Uterus (tissue), 4 donors: ENCODE results near the gene USP25. TPM values are rescaled to one million over a fixed set of nuclear protein-coding genes. Genes with fewer than 3 reads are reported as not detected.

Experiments
- DNase-seq, 2 donors: peaks; one replicate each; pipeline ENCODE4 v3.0.0-alpha.2; 2019 to 2020
- H3K27ac ChIP-seq, 2 donors: fragments of 200-600 bp; sonication (generic); 1 replicate in 1 of 2; 2 replicates in 1 of 2; pipeline ENCODE4 v1.5.1; 2016 to 2018
- H3K27me3 ChIP-seq, 2 donors: fragments of 200-600 bp; sonication (generic); one replicate each; pipeline ENCODE4 v1.5.1; 2018 to 2019; ENCODE audit warnings: control low read depth in 1 of 2
- H3K36me3 ChIP-seq, 2 donors: fragments of 200-600 bp; sonication (generic); one replicate each; pipeline ENCODE4 v1.5.1; 2019; ENCODE audit warnings: control low read depth in 1 of 2
- H3K4me1 ChIP-seq, 2 donors: fragments of 200-600 bp; sonication (generic); one replicate each; pipeline ENCODE4 v1.5.1; 2018 to 2019; ENCODE audit warnings: control low read depth in 1 of 2
- H3K4me3 ChIP-seq, 2 donors: fragments of 200-600 bp; sonication (generic); 1 replicate in 1 of 2; 2 replicates in 1 of 2; pipeline ENCODE4 v1.5.1; 2018 to 2019; ENCODE audit warnings: mild to moderate bottlenecking in 1 of 2
- H3K9me3 ChIP-seq, 2 donors: fragments of 200-600 bp; sonication (generic); one replicate each; pipeline ENCODE4 v1.5.1; 2019; ENCODE audit warnings: control low read depth in 1 of 2
- POLR2A ChIP-seq, 2 donors: fragments of 450-650 bp; IDR thresholded peaks; one replicate each; pipeline ENCODE4 v1.6.1; 2016; ENCODE audit warnings: antibody characterized with exemption in 2 of 2, mild to moderate bottlenecking in 1 of 2, moderate library complexity in 1 of 2
- intact Hi-C: fragments of 100-400 bp; cut with DNase I; formaldehyde crosslinking; loops from one replicate; pipeline ENCODE4 v1.15.1; 2023; ENCODE audit warnings: low total_unique reads
- total RNA-seq, 4 donors: library from RNA; depleted of rRNA in 3 of 4; stranded (reverse); fragments of >200 nt in 3 of 4; gene quantifications; one replicate each; pipeline versions ENCODE4 v1.1.0 to v1.2.4, GENCODE V29; 2014 to 2023
- TF ChIP-seq, protein P1 (sequence below), 4 experiments: fragments of 200-600 bp in 2 of 4; fragments of 450-650 bp in 2 of 4; sonication (generic) in 2 of 4; IDR thresholded peaks; one replicate each; pipeline ENCODE4 v1.5.1; 2016 to 2019; ENCODE audit warnings: antibody characterized with exemption in 4 of 4, mild to moderate bottlenecking in 2 of 4, moderate library complexity in 1 of 4
- donor health status: DM: yes; HTN: yes; CAD: no.

The USP25 gene
- total RNA-seq, 4 donors from 2014 or later = 34.6 to 97.5 (median 63.5) TPM

DNA sequence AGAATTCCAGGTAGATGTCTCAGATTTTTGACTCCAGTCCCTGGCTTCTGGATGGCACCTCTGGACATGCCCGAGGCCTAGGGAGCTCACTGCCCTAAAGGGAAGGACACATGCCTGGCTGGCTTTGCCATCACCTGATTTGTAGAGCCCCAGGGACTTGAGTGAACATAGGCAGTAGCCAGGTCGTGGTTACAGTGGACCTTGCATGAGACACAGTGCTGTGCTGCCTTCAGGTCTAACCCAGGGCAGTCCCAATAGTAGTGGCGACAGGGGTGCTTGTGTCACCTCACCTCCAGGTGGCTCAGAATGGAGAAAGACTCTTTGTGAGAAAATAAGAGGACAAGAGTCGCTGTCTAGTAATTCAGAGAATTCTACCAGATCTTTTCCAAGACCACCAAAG lies 166.7 kb downstream of the USP25 start:
- Histone ChIP-seq H3K27ac (no peak overlapping the region), H3K9me3 (peaks cover 0 to 6% of the 10 kb centered on the region in 2 donors), H3K27me3 (no peaks in the 10 kb centered on the region), H3K36me3 (no peaks in the 10 kb centered on the region), H3K4me1 (peaks cover 0 to 7% of the 10 kb centered on the region in 2 donors), H3K4me3 (no peak overlapping the region)
- no peak for TF ChIP-seq POLR2A (IDR thresholded peaks at IDR 0.05)
- TF ChIP-seq, protein P1, sequence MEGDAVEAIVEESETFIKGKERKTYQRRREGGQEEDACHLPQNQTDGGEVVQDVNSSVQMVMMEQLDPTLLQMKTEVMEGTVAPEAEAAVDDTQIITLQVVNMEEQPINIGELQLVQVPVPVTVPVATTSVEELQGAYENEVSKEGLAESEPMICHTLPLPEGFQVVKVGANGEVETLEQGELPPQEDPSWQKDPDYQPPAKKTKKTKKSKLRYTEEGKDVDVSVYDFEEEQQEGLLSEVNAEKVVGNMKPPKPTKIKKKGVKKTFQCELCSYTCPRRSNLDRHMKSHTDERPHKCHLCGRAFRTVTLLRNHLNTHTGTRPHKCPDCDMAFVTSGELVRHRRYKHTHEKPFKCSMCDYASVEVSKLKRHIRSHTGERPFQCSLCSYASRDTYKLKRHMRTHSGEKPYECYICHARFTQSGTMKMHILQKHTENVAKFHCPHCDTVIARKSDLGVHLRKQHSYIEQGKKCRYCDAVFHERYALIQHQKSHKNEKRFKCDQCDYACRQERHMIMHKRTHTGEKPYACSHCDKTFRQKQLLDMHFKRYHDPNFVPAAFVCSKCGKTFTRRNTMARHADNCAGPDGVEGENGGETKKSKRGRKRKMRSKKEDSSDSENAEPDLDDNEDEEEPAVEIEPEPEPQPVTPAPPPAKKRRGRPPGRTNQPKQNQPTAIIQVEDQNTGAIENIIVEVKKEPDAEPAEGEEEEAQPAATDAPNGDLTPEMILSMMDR (IDR thresholded peaks at IDR 0.05) = no peak
- DNase-seq = no peak
- intact Hi-C loops = no loop called here

DNA sequence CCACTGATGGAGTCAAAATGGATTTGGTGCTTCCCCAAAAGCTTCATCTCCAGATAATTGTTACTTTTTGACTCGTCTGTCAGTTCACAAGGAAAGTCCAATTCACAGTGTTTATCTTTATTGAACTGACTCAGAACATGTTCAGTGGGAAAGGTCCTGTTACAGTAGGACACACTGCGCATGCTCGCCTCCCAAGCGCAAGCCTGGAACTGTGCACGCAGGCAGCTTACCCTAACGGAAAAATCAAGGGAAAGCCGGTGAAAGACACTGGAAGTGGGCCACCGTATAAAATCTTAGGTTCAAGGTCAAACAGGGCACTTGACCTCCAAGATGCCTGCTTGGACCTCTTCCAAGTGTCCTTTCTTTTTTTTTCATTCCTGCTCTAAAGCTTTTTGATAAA lies 174.6 kb downstream of the USP25 start:
- Histone ChIP-seq H3K36me3 (no peaks in the 10 kb centered on the region), H3K4me3 (no peak overlapping the region), H3K9me3 (peaks cover 0 to 14% of the 10 kb centered on the region in 2 donors), H3K27me3 (no peaks in the 10 kb centered on the region), H3K4me1 (no peaks in the 10 kb centered on the region), H3K27ac (no peak overlapping the region)
- no peak for DNase-seq
- TF ChIP-seq, protein P1 (IDR thresholded peaks at IDR 0.05) = no peak
- no peak for TF ChIP-seq POLR2A (IDR thresholded peaks at IDR 0.05)
- intact Hi-C loops = no loop called here

- no peak for TF ChIP-seq POLR2A (IDR thresholded peaks at IDR 0.05)
- TF ChIP-seq, protein P1 (IDR thresholded peaks at IDR 0.05) = no peak
Measured at GRCh38 chr21:15908187-15908586, 178.4 kb downstream of the USP25 start.

DNA sequence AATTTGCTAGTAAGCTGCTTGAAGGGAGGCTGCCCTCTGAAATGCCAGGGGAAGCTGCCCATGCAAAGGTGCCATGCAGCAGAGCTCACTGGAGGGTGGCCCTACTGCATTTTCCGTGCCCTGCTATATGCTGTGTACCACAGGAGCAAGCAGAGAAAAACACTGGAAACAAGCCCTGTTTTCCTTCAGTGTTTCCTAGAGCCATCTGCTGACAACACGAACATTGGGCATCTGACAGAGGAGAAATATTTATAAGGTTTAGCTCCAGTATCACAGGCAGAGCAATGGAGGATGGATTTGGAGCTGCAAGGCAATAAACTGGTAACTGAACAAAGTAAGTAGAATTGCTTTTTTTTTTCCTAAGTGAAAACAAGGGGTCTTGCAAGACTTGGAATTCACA lies 198.4 kb downstream of the USP25 start:
- no peaks in the 10 kb centered on the region for H3K4me1 ChIP-seq
- no peaks in the 10 kb centered on the region for H3K36me3 ChIP-seq
- no peaks in the 10 kb centered on the region for H3K9me3 ChIP-seq
- TF ChIP-seq, protein P1 (IDR thresholded peaks at IDR 0.05) = no peak
- TF ChIP-seq POLR2A (IDR thresholded peaks at IDR 0.05) = no peak
- H3K4me3 ChIP-seq = no peak overlapping the region
- no peak for DNase-seq
- no peak overlapping the region for H3K27ac ChIP-seq
- no peaks in the 10 kb centered on the region for H3K27me3 ChIP-seq
- intact Hi-C loops = no loop called here

More at GRCh38 chr21:15908187-15908586, 178.4 kb downstream of the USP25 start:
- H3K4me1 ChIP-seq = no peaks in the 10 kb centered on the region
- DNase-seq = no peak
- no peaks in the 10 kb centered on the region for H3K36me3 ChIP-seq
- H3K27ac ChIP-seq = no peak overlapping the region
- H3K27me3 ChIP-seq = no peaks in the 10 kb centered on the region
- H3K9me3 ChIP-seq = peaks cover 0 to 11% of the 10 kb centered on the region in 2 donors
- intact Hi-C loops = no loop called here
- no peak overlapping the region for H3K4me3 ChIP-seq

- Histone ChIP-seq H3K9me3 (no peaks in the 10 kb centered on the region), H3K27ac (no peak overlapping the region), H3K27me3 (no peaks in the 10 kb centered on the region), H3K36me3 (no peaks in the 10 kb centered on the region), H3K4me3 (no peak overlapping the region), H3K4me1 (no peaks in the 10 kb centered on the region)
- intact Hi-C loops = no loop called here
- TF ChIP-seq, protein P1 (IDR thresholded peaks at IDR 0.05) = no peak
- TF ChIP-seq POLR2A (IDR thresholded peaks at IDR 0.05) = no peak
- no peak for DNase-seq
Measured at GRCh38 chr21:15928686-15929425, 199.1 kb downstream of the USP25 start.
